HG03103 (cell line): ENCODE results near the gene ITPR1.

Source experiments
- ATAC-seq: cut with Tn5 transposase; IDR thresholded peaks from one replicate; pipeline ENCODE4 v1.9.1; 2021; ENCODE audit warnings: low read depth; ENCODE audit not compliant: unreplicated experiment

ITPR1 gene

GRCh38 chr3:4564928-4565586 lies 71.9 kb downstream of the ITPR1 start:
- no peak for ATAC-seq

GRCh38 chr3:4565809-4566501 lies 72.8 kb downstream of the ITPR1 start:
- ATAC-seq = no peak

- ATAC-seq = no peak
These were observed 75.7 kb downstream of the ITPR1 start for GRCh38 chr3:4568841-4569240.

- no peak for ATAC-seq
These were observed 77.9 kb downstream of the ITPR1 start for GRCh38 chr3:4570840-4571621.

- no peak for ATAC-seq
These were observed 78.7 kb downstream of the ITPR1 start for GRCh38 chr3:4571690-4572334.

GRCh38 chr3:4573153-4573552 lies 80.0 kb downstream of the ITPR1 start:
- no peak for ATAC-seq

GRCh38 chr3:4574426-4574965 lies 81.3 kb downstream of the ITPR1 start:
- no peak for ATAC-seq

GRCh38 chr3:4575381-4575780 lies 82.2 kb downstream of the ITPR1 start:
- no peak for ATAC-seq

GRCh38 chr3:4577721-4578120 lies 84.6 kb downstream of the ITPR1 start:
- no peak for ATAC-seq

GRCh38 chr3:4580346-4581123 lies 87.4 kb downstream of the ITPR1 start:
- ATAC-seq = no peak

GRCh38 chr3:4581124-4581424 lies 87.9 kb downstream of the ITPR1 start:
- no peak for ATAC-seq

- ATAC-seq = no peak
These were observed 88.3 kb downstream of the ITPR1 start for GRCh38 chr3:4581498-4581897.

GRCh38 chr3:4581920-4582611 lies 88.9 kb downstream of the ITPR1 start:
- ATAC-seq = no peak

GRCh38 chr3:4582624-4583023 lies 89.5 kb downstream of the ITPR1 start:
- no peak for ATAC-seq

GRCh38 chr3:4583416-4583815 lies 90.3 kb downstream of the ITPR1 start:
- ATAC-seq = no peak

- ATAC-seq = no peak
These were observed 91.5 kb downstream of the ITPR1 start for GRCh38 chr3:4584456-4585249.

GRCh38 chr3:4586381-4586780 lies 93.2 kb downstream of the ITPR1 start:
- no peak for ATAC-seq

- ATAC-seq = no peak
These were observed 94.1 kb downstream of the ITPR1 start for GRCh38 chr3:4587061-4587837.
